ENCODE measurements around the gene GTSF1L. TPM values are rescaled to one million over a fixed set of nuclear protein-coding genes. Genes with fewer than 3 reads are reported as not detected.

GTSF1L gene
- total and polyA plus RNA-seq, 2 of the 4 experiments (the other 2 are of a cell fraction) = not detected

GRCh38 chr20:43755390-43755789 is 28.6 kb upstream of the GTSF1L start:
- no peak overlapping the region for H3K4me3 ChIP-seq (ENCODE audit: insufficient read depth, low read depth, low read length)
- H3K9me1 ChIP-seq (ENCODE audit: insufficient read depth, low read length) = peaks cover 26% of the 10 kb centered on the region
- POLR2A ChIA-PET (ENCODE audit: unreplicated experiment) = interaction anchor here (0.8 kb wide), 1 partner anchor 140 kb away, joined by 3 read pairs; no protein-coding TSS in a partner anchor
- peak overlapping the region; percentile 80; the same call in 2 of the 3 replicates for H2BK15ac ChIP-seq (ENCODE audit: low read depth, low read length)
- peak overlapping the region; percentile 90; the same call in 1 of the 2 replicates for H2BK20ac ChIP-seq (ENCODE audit: low read depth, low read length)
- peak overlapping the region; percentile 93; the same call in 1 of the 2 replicates for H2AK5ac ChIP-seq (ENCODE audit: low read depth, low read length)
- DNase-seq (peak; percentile 84), ATAC-seq (ENCODE audit: low read depth) (peak; percentile 43)
- H2BK120ac ChIP-seq (ENCODE audit: low read depth, low read length) = peak overlapping the region; percentile 97
- peak overlapping the region; percentile 21 for H2AK9ac ChIP-seq (replicated peaks; ENCODE audit: low read depth, low read length, poor library complexity)
- WGBS, 2 experiments (ENCODE audit: extremely low coverage in 2 of 2, insufficient read length in 1 of 2) = no CpG with 5 or more reads among the region's 7 CpGs
- peak overlapping the region; percentile 92 for H2BK5ac ChIP-seq (ENCODE audit: low read depth, low read length, poor library complexity, severe bottlenecking)
- dilution Hi-C loops (cut with HindIII; ENCODE audit: low sequenced_read_pairs, unreplicated experiment) (no loop called here), intact Hi-C loops (cut with micrococcal nuclease) (no loop called here), in situ Hi-C loops (cut with MboI; ENCODE audit: low sequenced_read_pairs) (loop anchor here (10.0 kb wide), 1 partner anchor 159 kb away; the partner anchor contains the start of gene TOX2)
- H4K5ac ChIP-seq (ENCODE audit: low read depth, low read length) = peak overlapping the region; percentile 45; the same call in 1 of the 2 replicates
- peak overlapping the region; percentile 50; the same call in 1 of the 2 replicates for H3K56ac ChIP-seq (ENCODE audit: extremely low read depth, insufficient read depth, low read length)
- CTCF ChIA-PET = interaction anchor here (1.0 kb wide), 1 partner anchor 325 kb away, joined by 3 read pairs; no protein-coding TSS in a partner anchor
- peak overlapping the region; percentile 89 for H3K4ac ChIP-seq (ENCODE audit: low read depth, low read length)
- peak overlapping the region; percentile 44 to 89; a peak in 3 of 4 replicates for H4K8ac ChIP-seq (ENCODE audit: low read depth in 2 of 2, low read length in 2 of 2)
- H3K79me1 ChIP-seq (ENCODE audit: low read depth in 1 of 2, low read length in 2 of 2) = peaks cover 0 to 5% of the 10 kb centered on the region in 2 experiments; a peak in 1 of 4 replicates
- TF ChIP-seq NFE2L2 (IDR thresholded peaks at IDR 0.05; ENCODE audit: low read depth, low read length) (no peak), SMC3 (IDR thresholded peaks at IDR 0.05; ENCODE audit: low read depth, low read length) (no peak), CEBPB (IDR thresholded peaks at IDR 0.05; ENCODE audit: low read depth, low read length) (peak; percentile 41; the same call in 1 of the 2 replicates), POLR2A (IDR thresholded peaks at IDR 0.05; ENCODE audit: low read depth, low read length) (no peak), CTCF (conservative IDR thresholded peaks at IDR 0.05; ENCODE audit: low read depth, low read length) (no peak)
- no peaks in the 10 kb centered on the region for H3K9me3 ChIP-seq (ENCODE audit: control insufficient read depth, insufficient read depth, low read length)
- H2AFZ ChIP-seq (replicated peaks; ENCODE audit: low read length, poor library complexity) = peak overlapping the region; percentile 71
- H3K14ac ChIP-seq (replicated peaks; ENCODE audit: low read depth, low read length) = peak overlapping the region; percentile 92
- peak overlapping the region; percentile 27 for H3K27ac ChIP-seq (ENCODE audit: insufficient read depth, low read length)
- peak overlapping the region; percentile 92 for H4K91ac ChIP-seq (ENCODE audit: insufficient read depth, low read depth, low read length)
- peaks cover 19% of the 10 kb centered on the region for H3K4me1 ChIP-seq (ENCODE audit: control insufficient read depth, insufficient read depth, low read length)
- H3K4me2 ChIP-seq (ENCODE audit: low read depth, low read length) = peak overlapping the region; percentile 8; the same call in 1 of the 2 replicates
- peak overlapping the region; percentile 70; the same call in 1 of the 2 replicates for H3K23ac ChIP-seq (ENCODE audit: low read depth, low read length)
- H3K18ac ChIP-seq (ENCODE audit: low read depth, low read length) = peak overlapping the region; percentile 61; the same call in 1 of the 2 replicates
- no peaks in the 10 kb centered on the region for H3K27me3 ChIP-seq (ENCODE audit: control insufficient read depth, insufficient read depth, low read length)
- no peaks in the 10 kb centered on the region for H4K20me1 ChIP-seq (ENCODE audit: insufficient read depth, low read length)
- H3K36me3 ChIP-seq (ENCODE audit: control insufficient read depth, insufficient read depth, low read length) = no peaks in the 10 kb centered on the region
- H3K9ac ChIP-seq (ENCODE audit: low read depth, low read length) = no peak overlapping the region
- BruUV-seq (replicated peaks) = no TSS peak

Measured in IMR-90 (cell line).